GM23338 (cell line): Measurements from ENCODE around the gene FAAP100. TPM values are rescaled to one million over a fixed set of nuclear protein-coding genes. Genes with fewer than 3 reads are reported as not detected.

Experiments used
- ATAC-seq: fragments of 200-7000 bp; cut with Tn5 transposase; 3 replicates; pipeline ENCODE4 v1.9.1; 2020
- DNase-seq: peaks from one replicate; pipeline ENCODE4 v3.0.0-alpha.2; 2015; ENCODE audit warnings: low spot score
- H2AFZ ChIP-seq: fragments of 200-600 bp; sonication (generic); 2 replicates; pipeline ENCODE4 v1.8.0; 2016; ENCODE audit warnings: antibody characterized with exemption, mild to moderate bottlenecking, moderate library complexity
- H3F3A ChIP-seq: fragments of 200-600 bp; sonication (generic); replicated peaks from 2 replicates; pipeline ENCODE4 v1.8.0; 2017; ENCODE audit warnings: antibody characterized with exemption, mixed run types, low read depth
- H3K27ac ChIP-seq: fragments of 200-600 bp; sonication (generic); 2 replicates; pipeline ENCODE4 v1.6.1; 2016; ENCODE audit warnings: low read depth
- H3K27me3 ChIP-seq: fragments of 200-600 bp; sonication (generic); 2 replicates; pipeline ENCODE4 v1.8.0; 2016; ENCODE audit warnings: mild to moderate bottlenecking, mixed run types, moderate library complexity; ENCODE audit not compliant: insufficient read depth
- H3K36me3 ChIP-seq: fragments of 200-600 bp; sonication (generic); 2 replicates; pipeline ENCODE4 v1.8.0; 2016; ENCODE audit warnings: mild to moderate bottlenecking; ENCODE audit not compliant: insufficient read depth
- H3K4me1 ChIP-seq: fragments of 200-600 bp; sonication (generic); 2 replicates; pipeline ENCODE4 v1.8.0; 2016; ENCODE audit warnings: mild to moderate bottlenecking, moderate library complexity; ENCODE audit not compliant: insufficient read depth
- H3K4me2 ChIP-seq: fragments of 200-600 bp; sonication (generic); 2 replicates; pipeline ENCODE4 v1.7.1; 2017; ENCODE audit warnings: mixed run types
- H3K4me3 ChIP-seq: fragments of 200-600 bp; sonication (generic); 2 replicates; pipeline ENCODE4 v1.6.1; 2016; ENCODE audit warnings: mixed run types
- H3K79me2 ChIP-seq: fragments of 200-600 bp; sonication (generic); replicated peaks from 2 replicates; pipeline ENCODE4 v1.8.0; 2017; ENCODE audit warnings: mild to moderate bottlenecking; ENCODE audit not compliant: insufficient read depth
- H3K9me2 ChIP-seq: fragments of 200-600 bp; sonication (generic); 2 replicates; pipeline ENCODE4 v1.8.0; 2017; ENCODE audit not compliant: insufficient read depth
- H4K20me1 ChIP-seq: fragments of 200-600 bp; sonication (generic); replicated peaks from 2 replicates; pipeline ENCODE4 v1.8.0; 2017; ENCODE audit warnings: mild to moderate bottlenecking; ENCODE audit not compliant: insufficient read depth
- H3K27ac Mint-ChIP-seq: 2 replicates; pipeline ENCODE4 v1.8.0; 2020; ENCODE audit warnings: inconsistent platforms, mild to moderate bottlenecking, moderate library complexity, mixed read lengths
- H3K27me3 Mint-ChIP-seq: 3 replicates; pipeline ENCODE4 v1.8.0; 2022; ENCODE audit warnings: low read depth, mild to moderate bottlenecking, moderate library complexity, mixed read lengths, inconsistent platforms; ENCODE audit not compliant: insufficient read depth, poor library complexity
- H3K36me3 Mint-ChIP-seq: 3 replicates; pipeline ENCODE4 v1.8.0; 2021; ENCODE audit warnings: low read depth, mild to moderate bottlenecking, inconsistent platforms, moderate library complexity, mixed read lengths
- H3K4me1 Mint-ChIP-seq: 3 replicates; pipeline ENCODE4 v1.8.0; 2020; ENCODE audit warnings: mild to moderate bottlenecking, inconsistent platforms, mixed read lengths
- H3K4me3 Mint-ChIP-seq: 3 replicates; pipeline ENCODE4 v1.8.0; 2021; ENCODE audit warnings: moderate library complexity, mild to moderate bottlenecking, inconsistent platforms, mixed read lengths
- H3K9me3 Mint-ChIP-seq: 3 replicates; pipeline ENCODE4 v1.8.0; 2020; ENCODE audit warnings: moderate library complexity, mild to moderate bottlenecking, inconsistent platforms, mixed read lengths
- CREB1 ChIP-seq: fragments of 250-450 bp; sonication (Bioruptor Pico); IDR thresholded peaks from 2 replicates; pipeline ENCODE4 v1.5.0; 2020; ENCODE audit warnings: low read depth, mild to moderate bottlenecking, moderate library complexity
- EZH2 ChIP-seq: fragments of 200-600 bp; sonication (generic); IDR thresholded peaks from one replicate; pipeline ENCODE4 v1.8.0; 2017; ENCODE audit warnings: antibody characterized with exemption, mild to moderate bottlenecking, low read depth; ENCODE audit not compliant: unreplicated experiment
- EZH2phosphoT487 ChIP-seq: fragments of 200-600 bp; sonication (generic); IDR thresholded peaks from one replicate; pipeline ENCODE4 v1.8.1; 2018; ENCODE audit warnings: antibody characterized with exemption; ENCODE audit not compliant: unreplicated experiment
- JUNB ChIP-seq: IDR thresholded peaks from one replicate; pipeline ENCODE4 v1.6.1; 2016; ENCODE audit warnings: antibody characterized with exemption; ENCODE audit not compliant: unreplicated experiment
- NANOG ChIP-seq: IDR thresholded peaks from 2 replicates; pipeline ENCODE4 v1.6.1; 2016; ENCODE audit warnings: antibody characterized with exemption, borderline replicate concordance
- POLR2AphosphoS5 ChIP-seq: IDR thresholded peaks from 2 replicates; pipeline ENCODE4 v1.6.1; 2016; ENCODE audit warnings: antibody characterized with exemption, low read depth
- REST ChIP-seq: IDR thresholded peaks from one replicate; pipeline ENCODE4 v1.6.1; 2018; ENCODE audit warnings: antibody characterized with exemption; ENCODE audit not compliant: unreplicated experiment
- STAT1 ChIP-seq: IDR thresholded peaks from one replicate; pipeline ENCODE4 v1.6.1; 2016; ENCODE audit warnings: antibody characterized with exemption; ENCODE audit not compliant: unreplicated experiment
- ZNF114 ChIP-seq: fragments of 250-450 bp; sonication (Bioruptor Pico); IDR thresholded peaks from 2 replicates; pipeline ENCODE4 v1.5.0; 2020; ENCODE audit warnings: mild to moderate bottlenecking, moderate library complexity
- ZNF331 ChIP-seq: fragments of 250-450 bp; sonication (Bioruptor Pico); IDR thresholded peaks from 2 replicates; pipeline ENCODE4 v1.5.0; 2020; ENCODE audit warnings: low read depth, mild to moderate bottlenecking, moderate library complexity
- polyA plus RNA-seq: library from polyadenylated mRNA; unstranded; fragments of >200 nt; fragmentation: Nextera tagmentation; extraction: Ambion mirVana; gene quantifications from 2 replicates; pipeline ENCODE4 v1.2.1, GENCODE V29; 2016
- total RNA-seq: library from RNA; depleted of rRNA; stranded (reverse); fragments of >200 nt; shearing (Covaris generic); gene quantifications from 2 replicates; pipeline ENCODE4 v1.2.3, GENCODE V29; 2014
- TF ChIP-seq, protein P1 (sequence below): fragments of 250-450 bp; sonication (Bioruptor Pico); IDR thresholded peaks from 2 replicates; pipeline ENCODE4 v1.5.0; 2020; ENCODE audit warnings: mild to moderate bottlenecking, moderate library complexity
- TF ChIP-seq, protein P2 (sequence below), 2 experiments: fragments of 200-600 bp in 1 of 2; sonication (generic) in 1 of 2; conservative IDR thresholded peaks; 2 replicates each; pipeline versions ENCODE4 v1.5.1 to v1.6.1; 2016 to 2017; ENCODE audit warnings: antibody characterized with exemption in 2 of 2, low read depth in 2 of 2, mild to moderate bottlenecking in 2 of 2, moderate library complexity in 1 of 2
- TF ChIP-seq, protein P3 (sequence below): IDR thresholded peaks from 2 replicates; pipeline ENCODE4 v1.6.1; 2016; ENCODE audit warnings: antibody characterized with exemption

The FAAP100 gene
- total and polyA plus RNA-seq, 2 experiments from 2014 or later, result 16.0 to 50.5 TPM

DNA sequence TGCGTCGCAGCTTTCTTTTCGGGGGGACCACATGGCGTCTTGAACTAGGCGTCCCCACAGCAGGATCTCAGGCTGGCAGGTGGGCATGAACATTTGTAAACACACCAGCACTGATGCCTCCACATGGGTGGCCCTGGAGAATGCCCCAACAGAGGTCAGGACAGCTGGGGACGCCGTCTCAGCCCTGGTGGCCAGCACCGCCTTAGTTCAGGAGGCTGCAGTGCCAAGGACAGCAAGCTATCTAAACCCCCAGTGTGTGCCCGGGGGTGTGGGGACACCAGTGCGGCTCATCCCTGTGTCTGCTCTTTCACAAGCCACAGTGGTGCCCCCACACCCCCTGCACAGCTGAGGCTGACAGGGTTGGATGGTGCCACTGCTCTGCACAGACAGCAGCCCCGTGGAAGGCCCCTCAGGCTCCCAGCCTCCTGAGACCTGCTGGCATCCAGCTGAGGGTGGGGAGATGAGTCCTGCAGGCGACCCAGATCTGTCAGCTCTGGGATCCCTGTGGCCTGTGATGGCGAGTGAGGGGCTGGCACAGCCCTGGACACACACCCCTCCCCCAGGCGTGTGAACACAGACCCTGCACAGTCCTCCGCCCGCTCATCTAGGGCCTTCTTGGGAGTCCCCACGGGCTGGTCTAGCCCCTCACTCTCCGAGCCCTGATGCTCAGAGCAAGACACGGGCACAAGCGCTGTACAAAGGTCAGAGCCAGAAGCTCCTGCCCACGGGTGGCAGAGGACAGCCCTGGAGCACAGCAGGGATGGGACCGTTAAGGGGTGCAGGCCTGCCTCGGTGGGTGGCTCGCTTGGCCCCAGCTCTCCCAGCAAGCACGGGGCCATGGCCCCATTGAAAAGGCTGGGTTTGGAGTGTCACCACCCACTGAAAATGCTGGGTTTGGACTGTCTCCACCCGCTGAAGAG lies 13.2 kb downstream of the FAAP100 start:
- H3K27me3 ChIP-seq, result peaks cover 13% of the 10 kb centered on the region
- Mint-ChIP-seq H3K27ac (no peak overlapping the region), H3K9me3 (no peaks in the 10 kb centered on the region; the same call in 2 of the 3 replicates), H3K4me3 (no peak overlapping the region), H3K27me3 (peaks cover 19% of the 10 kb centered on the region), H3K36me3 (peaks cover 6% of the 10 kb centered on the region; the same call in 1 of the 3 replicates), H3K4me1 (peaks cover 7% of the 10 kb centered on the region)
- H3K9me2 ChIP-seq, result no peaks in the 10 kb centered on the region
- ATAC-seq (no peak), DNase-seq (no peak)
- H3K36me3 ChIP-seq, result no peaks in the 10 kb centered on the region
- no peak overlapping the region for H3K27ac ChIP-seq
- H2AFZ ChIP-seq, result no peak overlapping the region
- no peaks in the 10 kb centered on the region for H3K4me1 ChIP-seq
- H3K79me2 ChIP-seq, result no peaks in the 10 kb centered on the region
- no peak overlapping the region for H3K4me3 ChIP-seq
- H4K20me1 ChIP-seq, result no peaks in the 10 kb centered on the region
- TF ChIP-seq STAT1 (no peak), EZH2 (no peak), POLR2AphosphoS5 (no peak), JUNB (no peak), CREB1 (CRISPR knock-in tag) (no peak), NANOG (no peak), ZNF114 (CRISPR knock-in tag) (no peak), ZNF331 (CRISPR knock-in tag) (no peak), EZH2phosphoT487 (no peak), REST (no peak)
- TF ChIP-seq, protein P1, sequence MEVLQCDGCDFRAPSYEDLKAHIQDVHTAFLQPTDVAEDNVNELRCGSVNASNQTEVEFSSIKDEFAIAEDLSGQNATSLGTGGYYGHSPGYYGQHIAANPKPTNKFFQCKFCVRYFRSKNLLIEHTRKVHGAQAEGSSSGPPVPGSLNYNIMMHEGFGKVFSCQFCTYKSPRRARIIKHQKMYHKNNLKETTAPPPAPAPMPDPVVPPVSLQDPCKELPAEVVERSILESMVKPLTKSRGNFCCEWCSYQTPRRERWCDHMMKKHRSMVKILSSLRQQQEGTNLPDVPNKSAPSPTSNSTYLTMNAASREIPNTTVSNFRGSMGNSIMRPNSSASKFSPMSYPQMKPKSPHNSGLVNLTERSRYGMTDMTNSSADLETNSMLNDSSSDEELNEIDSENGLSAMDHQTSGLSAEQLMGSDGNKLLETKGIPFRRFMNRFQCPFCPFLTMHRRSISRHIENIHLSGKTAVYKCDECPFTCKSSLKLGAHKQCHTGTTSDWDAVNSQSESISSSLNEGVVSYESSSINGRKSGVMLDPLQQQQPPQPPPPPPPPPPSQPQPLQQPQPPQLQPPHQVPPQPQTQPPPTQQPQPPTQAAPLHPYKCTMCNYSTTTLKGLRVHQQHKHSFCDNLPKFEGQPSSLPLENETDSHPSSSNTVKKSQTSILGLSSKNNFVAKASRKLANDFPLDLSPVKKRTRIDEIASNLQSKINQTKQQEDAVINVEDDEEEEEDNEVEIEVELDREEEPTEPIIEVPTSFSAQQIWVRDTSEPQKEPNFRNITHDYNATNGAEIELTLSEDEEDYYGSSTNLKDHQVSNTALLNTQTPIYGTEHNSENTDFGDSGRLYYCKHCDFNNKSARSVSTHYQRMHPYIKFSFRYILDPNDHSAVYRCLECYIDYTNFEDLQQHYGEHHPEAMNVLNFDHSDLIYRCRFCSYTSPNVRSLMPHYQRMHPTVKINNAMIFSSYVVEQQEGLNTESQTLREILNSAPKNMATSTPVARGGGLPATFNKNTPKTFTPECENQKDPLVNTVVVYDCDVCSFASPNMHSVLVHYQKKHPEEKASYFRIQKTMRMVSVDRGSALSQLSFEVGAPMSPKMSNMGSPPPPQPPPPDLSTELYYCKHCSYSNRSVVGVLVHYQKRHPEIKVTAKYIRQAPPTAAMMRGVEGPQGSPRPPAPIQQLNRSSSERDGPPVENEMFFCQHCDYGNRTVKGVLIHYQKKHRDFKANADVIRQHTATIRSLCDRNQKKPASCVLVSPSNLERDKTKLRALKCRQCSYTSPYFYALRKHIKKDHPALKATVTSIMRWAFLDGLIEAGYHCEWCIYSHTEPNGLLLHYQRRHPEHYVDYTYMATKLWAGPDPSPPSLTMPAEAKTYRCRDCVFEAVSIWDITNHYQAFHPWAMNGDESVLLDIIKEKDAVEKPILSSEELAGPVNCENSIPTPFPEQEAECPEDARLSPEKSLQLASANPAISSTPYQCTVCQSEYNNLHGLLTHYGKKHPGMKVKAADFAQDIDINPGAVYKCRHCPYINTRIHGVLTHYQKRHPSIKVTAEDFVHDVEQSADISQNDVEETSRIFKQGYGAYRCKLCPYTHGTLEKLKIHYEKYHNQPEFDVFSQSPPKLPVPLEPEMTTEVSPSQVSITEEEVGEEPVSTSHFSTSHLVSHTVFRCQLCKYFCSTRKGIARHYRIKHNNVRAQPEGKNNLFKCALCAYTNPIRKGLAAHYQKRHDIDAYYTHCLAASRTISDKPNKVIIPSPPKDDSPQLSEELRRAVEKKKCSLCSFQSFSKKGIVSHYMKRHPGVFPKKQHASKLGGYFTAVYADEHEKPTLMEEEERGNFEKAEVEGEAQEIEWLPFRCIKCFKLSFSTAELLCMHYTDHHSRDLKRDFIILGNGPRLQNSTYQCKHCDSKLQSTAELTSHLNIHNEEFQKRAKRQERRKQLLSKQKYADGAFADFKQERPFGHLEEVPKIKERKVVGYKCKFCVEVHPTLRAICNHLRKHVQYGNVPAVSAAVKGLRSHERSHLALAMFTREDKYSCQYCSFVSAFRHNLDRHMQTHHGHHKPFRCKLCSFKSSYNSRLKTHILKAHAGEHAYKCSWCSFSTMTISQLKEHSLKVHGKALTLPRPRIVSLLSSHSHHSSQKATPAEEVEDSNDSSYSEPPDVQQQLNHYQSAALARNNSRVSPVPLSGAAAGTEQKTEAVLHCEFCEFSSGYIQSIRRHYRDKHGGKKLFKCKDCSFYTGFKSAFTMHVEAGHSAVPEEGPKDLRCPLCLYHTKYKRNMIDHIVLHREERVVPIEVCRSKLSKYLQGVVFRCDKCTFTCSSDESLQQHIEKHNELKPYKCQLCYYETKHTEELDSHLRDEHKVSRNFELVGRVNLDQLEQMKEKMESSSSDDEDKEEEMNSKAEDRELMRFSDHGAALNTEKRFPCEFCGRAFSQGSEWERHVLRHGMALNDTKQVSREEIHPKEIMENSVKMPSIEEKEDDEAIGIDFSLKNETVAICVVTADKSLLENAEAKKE (CRISPR knock-in tag), result no peak
- TF ChIP-seq, protein P2, sequence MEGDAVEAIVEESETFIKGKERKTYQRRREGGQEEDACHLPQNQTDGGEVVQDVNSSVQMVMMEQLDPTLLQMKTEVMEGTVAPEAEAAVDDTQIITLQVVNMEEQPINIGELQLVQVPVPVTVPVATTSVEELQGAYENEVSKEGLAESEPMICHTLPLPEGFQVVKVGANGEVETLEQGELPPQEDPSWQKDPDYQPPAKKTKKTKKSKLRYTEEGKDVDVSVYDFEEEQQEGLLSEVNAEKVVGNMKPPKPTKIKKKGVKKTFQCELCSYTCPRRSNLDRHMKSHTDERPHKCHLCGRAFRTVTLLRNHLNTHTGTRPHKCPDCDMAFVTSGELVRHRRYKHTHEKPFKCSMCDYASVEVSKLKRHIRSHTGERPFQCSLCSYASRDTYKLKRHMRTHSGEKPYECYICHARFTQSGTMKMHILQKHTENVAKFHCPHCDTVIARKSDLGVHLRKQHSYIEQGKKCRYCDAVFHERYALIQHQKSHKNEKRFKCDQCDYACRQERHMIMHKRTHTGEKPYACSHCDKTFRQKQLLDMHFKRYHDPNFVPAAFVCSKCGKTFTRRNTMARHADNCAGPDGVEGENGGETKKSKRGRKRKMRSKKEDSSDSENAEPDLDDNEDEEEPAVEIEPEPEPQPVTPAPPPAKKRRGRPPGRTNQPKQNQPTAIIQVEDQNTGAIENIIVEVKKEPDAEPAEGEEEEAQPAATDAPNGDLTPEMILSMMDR (conservative IDR thresholded peaks at IDR 0.05; ENCODE audit: low read depth in 2 of 2), result no peak
- TF ChIP-seq, protein P3, sequence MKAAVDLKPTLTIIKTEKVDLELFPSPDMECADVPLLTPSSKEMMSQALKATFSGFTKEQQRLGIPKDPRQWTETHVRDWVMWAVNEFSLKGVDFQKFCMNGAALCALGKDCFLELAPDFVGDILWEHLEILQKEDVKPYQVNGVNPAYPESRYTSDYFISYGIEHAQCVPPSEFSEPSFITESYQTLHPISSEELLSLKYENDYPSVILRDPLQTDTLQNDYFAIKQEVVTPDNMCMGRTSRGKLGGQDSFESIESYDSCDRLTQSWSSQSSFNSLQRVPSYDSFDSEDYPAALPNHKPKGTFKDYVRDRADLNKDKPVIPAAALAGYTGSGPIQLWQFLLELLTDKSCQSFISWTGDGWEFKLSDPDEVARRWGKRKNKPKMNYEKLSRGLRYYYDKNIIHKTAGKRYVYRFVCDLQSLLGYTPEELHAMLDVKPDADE, result no peak
- no peaks in the 10 kb centered on the region for H3F3A ChIP-seq
- H3K4me2 ChIP-seq, result no peak overlapping the region
